Retinal pigment epithelial cell (primary cell): Measurements from ENCODE around the gene PJA2.
"Not testable (repeated sequence)": the region's sequence is repeated elsewhere in the genome, so short reads cannot be mapped to it uniquely, and the experiment has no call there.

ENCODE experiments used
- DNase-seq: peaks from one replicate; pipeline ENCODE4 v3.0.0-alpha.2; 2010; ENCODE audit warnings: low read depth
- H3K4me3 ChIP-seq: 2 replicates; pipeline ENCODE4 v1.5.1; 2011; ENCODE audit warnings: mild to moderate bottlenecking, low read length, control low read depth, moderate library complexity
- CTCF ChIP-seq: conservative IDR thresholded peaks from 2 replicates; pipeline ENCODE4 v1.5.1; 2011; ENCODE audit warnings: low read depth, low read length, control low read depth, inconsistent platforms

The PJA2 gene

DNA sequence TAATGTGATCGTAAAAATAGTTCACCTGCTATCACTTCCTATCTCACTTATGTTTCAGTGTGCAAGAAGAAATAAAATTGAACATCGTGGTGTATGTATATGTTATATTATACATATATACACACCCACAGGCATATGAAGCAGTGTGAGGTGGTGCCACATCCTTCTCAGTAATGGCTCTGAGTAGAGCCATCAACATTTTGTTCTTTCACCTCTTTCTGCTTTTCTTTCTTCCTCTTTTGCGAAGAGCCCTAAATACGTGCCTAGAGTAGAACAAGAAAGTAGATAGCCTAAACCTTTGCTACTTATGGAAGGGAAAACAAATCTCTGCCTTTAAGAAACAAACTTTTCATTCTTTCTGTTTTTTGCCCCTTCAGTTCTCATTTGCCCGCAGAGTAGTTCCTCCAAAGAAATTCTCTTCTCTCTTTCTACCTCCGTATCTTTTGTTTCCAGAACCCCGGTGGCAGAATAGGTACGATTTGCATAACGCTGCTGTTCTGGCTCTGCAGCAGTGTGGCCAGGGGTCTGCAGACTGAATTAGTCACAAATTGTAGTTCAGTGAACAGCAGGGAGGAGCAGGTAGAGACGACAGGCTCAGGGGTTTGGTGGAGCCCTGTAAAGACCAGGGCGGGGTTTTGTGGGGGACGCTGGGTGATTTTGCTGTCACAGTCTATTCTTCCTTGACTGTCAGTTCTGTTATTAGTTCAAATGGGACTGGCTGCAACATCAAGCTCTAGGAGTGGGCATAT is 40.5 kb upstream of the PJA2 start:
- DNase-seq = no peak
- H3K4me3 ChIP-seq = no peak overlapping the region
- no peak for TF ChIP-seq CTCF

- no peak overlapping the region for H3K4me3 ChIP-seq
Observed at GRCh38 chr5:109448838-109449237, 39.1 kb upstream of the PJA2 start.

DNA sequence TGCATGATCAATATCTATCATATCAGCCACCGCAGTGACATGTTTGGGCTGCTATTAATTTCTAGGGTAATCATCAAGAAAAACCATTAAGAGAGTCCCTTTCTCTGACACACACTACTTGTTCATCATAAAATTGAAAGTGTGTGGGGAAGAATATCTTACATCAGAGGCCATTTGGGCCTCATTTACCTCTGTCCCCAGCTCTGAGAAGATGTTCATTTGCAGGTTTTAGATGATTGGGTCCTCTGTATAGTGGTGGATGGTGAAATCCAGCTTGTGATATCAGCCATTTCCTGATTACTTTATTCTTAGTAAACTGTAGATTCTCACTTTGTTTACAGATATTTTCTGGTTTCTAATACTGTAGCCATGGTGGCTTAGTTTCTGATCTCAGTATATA is 29.8 kb upstream of the PJA2 start:
- no peak for TF ChIP-seq CTCF
- no peak overlapping the region for H3K4me3 ChIP-seq
- no peak for DNase-seq

More at GRCh38 chr5:109448838-109449237, 39.1 kb upstream of the PJA2 start:
- TF ChIP-seq CTCF = no peak
- no peak for DNase-seq

GRCh38 chr5:109426075-109426474 is 16.3 kb upstream of the PJA2 start:
- DNase-seq = no peak
- TF ChIP-seq CTCF = no peak
- H3K4me3 ChIP-seq = no peak overlapping the region

DNA sequence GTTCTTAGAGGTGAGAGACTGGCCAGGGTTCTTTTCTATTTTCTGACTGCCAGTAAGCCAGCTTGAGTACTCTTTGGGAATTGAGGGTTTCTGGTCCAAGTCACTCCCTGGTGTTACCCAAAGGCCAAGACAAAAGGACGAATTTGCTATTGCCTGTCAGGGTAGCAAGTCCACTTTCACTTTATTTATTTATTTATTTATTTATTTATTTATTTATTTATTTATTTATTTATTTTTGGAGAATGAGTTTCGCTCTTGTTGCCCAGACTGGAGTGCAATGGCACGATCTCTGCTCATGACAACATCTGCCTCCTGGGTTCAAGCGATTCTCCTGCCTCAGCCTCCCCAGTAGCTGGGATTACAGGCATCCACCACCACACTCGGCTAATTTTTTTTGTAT is 15.7 kb upstream of the PJA2 start:
- DNase-seq = not testable (repeated sequence)

DNA sequence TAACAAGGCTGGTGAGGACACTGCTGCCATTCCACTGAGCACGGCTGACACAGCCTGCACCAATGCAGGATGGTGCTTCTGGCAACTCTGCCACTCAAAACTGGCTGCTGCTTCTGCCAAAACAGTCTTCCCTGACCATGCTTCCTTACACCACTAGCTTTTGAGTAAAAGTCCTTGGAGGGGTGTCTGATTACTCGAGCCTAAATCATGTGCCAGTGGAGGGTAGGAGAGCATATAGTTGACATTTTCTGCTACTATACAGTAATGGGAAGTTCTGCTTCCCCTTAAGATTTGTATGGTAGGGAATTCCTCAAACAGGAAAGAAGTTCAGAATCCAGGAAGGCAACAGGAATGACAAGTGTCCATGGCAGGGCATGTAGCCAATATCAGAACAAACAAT is 12.2 kb upstream of the PJA2 start:
- no peak for DNase-seq
- no peak for TF ChIP-seq CTCF
- no peak overlapping the region for H3K4me3 ChIP-seq

More for the DNA sequence above, 15.7 kb upstream of the PJA2 start:
- H3K4me3 ChIP-seq = not testable (repeated sequence)

DNA sequence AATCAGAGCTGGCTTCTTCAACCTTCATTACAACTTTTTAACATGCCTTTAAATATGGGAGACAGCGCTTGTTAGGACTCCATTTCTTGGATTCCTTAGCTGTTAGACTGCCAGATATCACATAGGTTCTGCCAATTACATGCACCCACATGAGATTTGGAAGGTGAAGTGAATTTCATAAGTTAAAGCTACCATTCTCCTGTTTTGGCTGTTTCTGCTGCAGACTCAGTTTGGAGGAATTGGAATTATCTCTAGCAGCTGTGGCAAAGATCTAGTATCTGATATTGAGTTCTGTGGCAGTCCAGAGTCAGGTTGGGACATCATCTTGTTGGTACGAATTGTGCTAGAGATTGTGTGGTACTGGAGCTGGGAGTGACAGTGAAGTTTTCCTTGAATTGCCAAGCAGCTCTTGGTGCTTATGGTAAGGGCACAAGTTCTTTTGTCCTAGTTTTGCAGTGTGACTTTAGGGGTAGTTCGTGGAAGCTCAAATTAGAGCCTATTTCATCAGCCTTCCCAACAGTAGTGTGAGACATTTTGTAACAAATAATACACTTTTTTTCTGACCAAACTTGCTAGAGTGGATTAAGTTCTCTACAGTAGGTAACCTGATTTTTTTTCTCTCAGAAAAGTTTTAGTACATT is 9.1 kb upstream of the PJA2 start:
- TF ChIP-seq CTCF = no peak
- no peak for DNase-seq
- H3K4me3 ChIP-seq = no peak overlapping the region
